HepG2 (cell line): ENCODE measurements around the gene ZBTB7C. TPM values are rescaled to one million over a fixed set of nuclear protein-coding genes. Genes with fewer than 3 reads are reported as not detected.

Experiments
- ATAC-seq: fragments of 200-7000 bp; cut with Tn5 transposase; 3 replicates; pipeline ENCODE4 v1.9.1; 2020; ENCODE audit warnings: mild to moderate bottlenecking, moderate library complexity
- BruUV-seq: library from RNA; stranded (reverse); fragments of 400-500 nt; replicated peaks from 2 replicates; lab custom pipeline; 2021; lab: Mats Ljungman, UMichigan
- CTCF ChIA-PET: fragments of 300-600 bp; formaldehyde crosslinking; extraction: SDS; loops from one replicate; lab custom pipeline; 2021; ENCODE audit warnings: low total read pairs, inconsistent platforms, low intra/inter-chr PET ratio; lab: Yijun Ruan, JAX
- POLR2A ChIA-PET: fragments of 350-600 bp; sonication (Branson Sonifier 250); formaldehyde crosslinking; loops from one replicate; lab custom pipeline; 2020; ENCODE audit warnings: antibody characterized with exemption, inconsistent platforms; lab: Yijun Ruan, JAX
- DNase-seq: peaks from one replicate; pipeline ENCODE4 v3.0.0-alpha.2; 2015; ENCODE audit warnings: low spot score
- FAIRE-seq: peaks from 3 replicates; lab custom pipeline; 2011; peaks lifted over from hg19 to GRCh38; lab: Jason Lieb, UNC
- H2AFZ ChIP-seq: one replicate; pipeline ENCODE4 v1.6.1; 2011; ENCODE audit warnings: low read length, inconsistent platforms
- H3K27ac ChIP-seq: fragments of 300-600 bp; 3 replicates; pipeline ENCODE4 v1.8.0; 2011; ENCODE audit warnings: mixed run types, mild to moderate bottlenecking, mixed read lengths, low read length, inconsistent platforms; ENCODE audit not compliant: insufficient read depth; ENCODE audit errors: extremely low read length
- H3K27me3 ChIP-seq, 2 experiments: fragments of 200-600 bp in 1 of 2; 2 replicates in 1 of 2; 3 replicates in 1 of 2; pipeline versions ENCODE4 v1.6.0 to v1.8.0; 2011; ENCODE audit warnings: low read length in 2 of 2, mild to moderate bottlenecking in 2 of 2, moderate library complexity in 2 of 2, inconsistent platforms in 1 of 2; ENCODE audit not compliant: insufficient read depth in 2 of 2, control insufficient read depth in 1 of 2
- H3K36me3 ChIP-seq, 2 experiments: fragments of 200-600 bp in 1 of 2; replicated peaks in 1 of 2; 2 replicates in 1 of 2; 3 replicates in 1 of 2; pipeline versions ENCODE4 v1.5.1 to v1.8.0; 2011; ENCODE audit warnings: low read length in 2 of 2, inconsistent platforms in 1 of 2; ENCODE audit not compliant: insufficient read depth in 2 of 2, control insufficient read depth in 1 of 2
- H3K4me1 ChIP-seq: 2 replicates; pipeline ENCODE4 v1.5.1; 2012; ENCODE audit warnings: low read length, inconsistent platforms; ENCODE audit not compliant: insufficient read depth
- H3K4me2 ChIP-seq: 2 replicates; pipeline ENCODE4 v1.6.0; 2011; ENCODE audit warnings: low read depth, low read length, inconsistent platforms
- H3K4me3 ChIP-seq, 3 experiments: fragments of 200-600 bp in 1 of 3; sonication (generic), shearing (Covaris generic) in 1 of 3; replicated peaks in 1 of 3; 2 replicates each; pipeline ENCODE4 v1.5.1; 2011 to 2016; ENCODE audit warnings: low read length in 3 of 3, inconsistent platforms in 2 of 3, low read depth in 2 of 3, mild to moderate bottlenecking in 2 of 3, control low read depth in 1 of 3, mixed read lengths in 1 of 3; ENCODE audit not compliant: insufficient read depth in 1 of 3
- H3K79me2 ChIP-seq: one replicate; pipeline ENCODE4 v1.6.1; 2011; ENCODE audit warnings: low read length, inconsistent platforms; ENCODE audit not compliant: insufficient read depth
- H3K9ac ChIP-seq: 2 replicates; pipeline ENCODE4 v1.6.0; 2011; ENCODE audit warnings: mild to moderate bottlenecking, low read depth, low read length, inconsistent platforms; ENCODE audit not compliant: insufficient read depth
- H3K9me3 ChIP-seq: 2 replicates; pipeline ENCODE4 v1.5.1; 2012; ENCODE audit warnings: mild to moderate bottlenecking, low read length
- H4K20me1 ChIP-seq: 2 replicates; pipeline ENCODE4 v1.6.0; 2011; ENCODE audit warnings: inconsistent platforms, mild to moderate bottlenecking, low read length, moderate library complexity; ENCODE audit not compliant: insufficient read depth
- ARNT2 ChIP-seq: sonication (generic); formaldehyde crosslinking; IDR thresholded peaks from 2 replicates; pipeline ENCODE4 v1.8.0; 2022; ENCODE audit warnings: mild to moderate bottlenecking, low read depth, missing genetic modification reagents, moderate library complexity
- DNMT3B ChIP-seq: conservative IDR thresholded peaks from 2 replicates; pipeline ENCODE4 v1.6.1; 2016; ENCODE audit warnings: missing biosample characterization, control low read depth
- NBN ChIP-seq: fragments of 450-650 bp; conservative IDR thresholded peaks from 2 replicates; pipeline ENCODE4 v1.6.1; 2017
- ZFP36 ChIP-seq: fragments of 150-350 bp; IDR thresholded peaks from 2 replicates; pipeline ENCODE4 v1.6.1; 2018; ENCODE audit warnings: borderline replicate concordance, low read length, low read depth; ENCODE audit not compliant: partially characterized antibody
- ZMYM3 ChIP-seq: sonication (generic); formaldehyde crosslinking; IDR thresholded peaks from 2 replicates; pipeline ENCODE4 v1.5.1; 2020; ENCODE audit warnings: mild to moderate bottlenecking, missing genetic modification reagents
- ZNF296 ChIP-seq: sonication (generic); formaldehyde crosslinking; conservative IDR thresholded peaks from 2 replicates; pipeline ENCODE4 v1.5.0; 2020; ENCODE audit warnings: mild to moderate bottlenecking, missing genetic modification reagents
- ZNF3 ChIP-seq: IDR thresholded peaks from 2 replicates; pipeline ENCODE4 v1.7.0; 2017; ENCODE audit warnings: inconsistent platforms
- ZNF335 ChIP-seq: sonication (generic); formaldehyde crosslinking; IDR thresholded peaks from 2 replicates; pipeline ENCODE4 v1.4.0; 2020; ENCODE audit warnings: missing genetic modification reagents
- ZNF460 ChIP-seq: sonication (generic); formaldehyde crosslinking; IDR thresholded peaks from 2 replicates; pipeline ENCODE4 v1.5.1; 2020; ENCODE audit warnings: missing genetic modification reagents, mild to moderate bottlenecking, borderline replicate concordance
- ZNF891 ChIP-seq: sonication (generic); formaldehyde crosslinking; IDR thresholded peaks from 2 replicates; pipeline ENCODE4 v1.5.0; 2020; ENCODE audit warnings: mild to moderate bottlenecking, missing genetic modification reagents
- ZSCAN30 ChIP-seq: sonication (generic); formaldehyde crosslinking; IDR thresholded peaks from 2 replicates; pipeline ENCODE4 v1.5.0; 2020; ENCODE audit warnings: mild to moderate bottlenecking, missing genetic modification reagents
- WGBS: methylation state at CpG from one replicate; pipeline ENCODE4 v1.1.6; 2017; ENCODE audit warnings: low lambda C conversion rate; 5-methylcytosine and 5-hydroxymethylcytosine counted together
- in situ Hi-C: cut with HindIII; loops from 2 replicates; pipeline ENCODE4 v1.10.0; 2017; ENCODE audit warnings: low pct_unique_long_range_greater_than_20kb; ENCODE audit not compliant: extremely low pct_ligation_motif_present
- intact Hi-C: fragments of 100-400 bp; cut with micrococcal nuclease; formaldehyde crosslinking; loops from one replicate; pipeline ENCODE4 v1.10.0; 2022; ENCODE audit not compliant: unreplicated experiment
- polyA plus RNA-seq, 8 experiments: library from polyadenylated mRNA; depleted of rRNA in 3 of 8; stranded (reverse) in 7 of 8; unstranded in 1 of 8; fragments of >200 nt; fragmentation: Illumina TruSeq in 4 of 8; extraction: Trizol in 4 of 8; gene quantifications; 2 replicates each; pipeline versions ENCODE4 v1.2.1 to v1.2.3, GENCODE V29; 2011 to 2016; ENCODE audit warnings: low read depth in 4 of 8, missing spikeins in 1 of 8, mixed read lengths in 1 of 8; ENCODE audit not compliant: insufficient read depth in 1 of 8
- total RNA-seq, 5 experiments: library from RNA; depleted of rRNA; stranded (reverse); fragments of >200 nt; fragmentation: Illumina TruSeq; extraction: Trizol; gene quantifications; 2 replicates each; pipeline ENCODE4 v1.2.3, GENCODE V29; 2016; ENCODE audit warnings: low read depth in 1 of 5
- TF ChIP-seq, protein P1 (sequence below): sonication (generic); formaldehyde crosslinking; IDR thresholded peaks from 2 replicates; pipeline ENCODE4 v1.5.0; 2020; ENCODE audit warnings: mild to moderate bottlenecking, missing genetic modification reagents, borderline replicate concordance
- TF ChIP-seq, protein P2 (sequence below): sonication (generic); formaldehyde crosslinking; IDR thresholded peaks from 2 replicates; pipeline ENCODE4 v1.5.0; 2020; ENCODE audit warnings: mild to moderate bottlenecking, missing genetic modification reagents
- TF ChIP-seq, protein P3 (sequence below): sonication (generic); formaldehyde crosslinking; IDR thresholded peaks from 2 replicates; pipeline ENCODE4 v1.4.0; 2020; ENCODE audit warnings: low read depth, mild to moderate bottlenecking, missing genetic modification reagents
- TF ChIP-seq, protein P4 (sequence below): sonication (generic); formaldehyde crosslinking; IDR thresholded peaks from 2 replicates; pipeline ENCODE4 v1.4.0; 2020; ENCODE audit warnings: missing genetic modification reagents

Gene ZBTB7C
- total and polyA plus RNA-seq, 2 of the 13 experiments (the other 11 are each of a cell fraction or from before 2014, with no cell fraction given) = 0.01 to 0.04 TPM

DNA sequence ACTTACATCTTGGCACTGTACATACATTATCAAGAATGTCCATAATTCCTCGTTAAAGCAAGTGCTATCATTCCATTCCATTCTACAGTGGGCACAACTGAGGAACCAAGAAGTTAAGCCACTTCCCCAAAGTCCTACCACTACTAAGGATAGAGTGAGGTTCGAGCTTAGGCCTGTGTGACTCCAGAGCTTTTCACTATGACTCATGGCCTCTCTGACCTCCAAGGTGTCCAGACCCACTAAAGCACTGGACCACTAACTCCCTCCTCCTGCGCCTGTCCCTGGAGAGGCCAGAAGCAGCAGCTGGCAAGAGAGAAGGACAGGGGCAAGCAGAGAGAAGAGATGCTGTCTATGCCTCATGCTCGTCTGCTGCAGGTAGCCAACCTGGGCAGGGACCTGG lies 117.0 kb downstream of the ZBTB7C start:
- in situ Hi-C loops = no loop called here
- Histone ChIP-seq H3K9ac (no peak overlapping the region), H3K79me2 (no peaks in the 10 kb centered on the region), H3K4me2 (no peak overlapping the region), H3K9me3 (no peaks in the 10 kb centered on the region), H3K4me3 (no peak overlapping the region), H3K27ac (no peak overlapping the region), H3K4me1 (no peaks in the 10 kb centered on the region), H4K20me1 (no peaks in the 10 kb centered on the region), H3K27me3 (no peaks in the 10 kb centered on the region), H2AFZ (no peak overlapping the region), H3K36me3 (no peaks in the 10 kb centered on the region)
- no TSS peak for BruUV-seq
- intact Hi-C loops = no loop called here
- ATAC-seq (no peak), FAIRE-seq (no peak), DNase-seq (no peak)
- ChIA-PET POLR2A (no interaction called here), CTCF (no interaction called here)
- TF ChIP-seq, protein P1, sequence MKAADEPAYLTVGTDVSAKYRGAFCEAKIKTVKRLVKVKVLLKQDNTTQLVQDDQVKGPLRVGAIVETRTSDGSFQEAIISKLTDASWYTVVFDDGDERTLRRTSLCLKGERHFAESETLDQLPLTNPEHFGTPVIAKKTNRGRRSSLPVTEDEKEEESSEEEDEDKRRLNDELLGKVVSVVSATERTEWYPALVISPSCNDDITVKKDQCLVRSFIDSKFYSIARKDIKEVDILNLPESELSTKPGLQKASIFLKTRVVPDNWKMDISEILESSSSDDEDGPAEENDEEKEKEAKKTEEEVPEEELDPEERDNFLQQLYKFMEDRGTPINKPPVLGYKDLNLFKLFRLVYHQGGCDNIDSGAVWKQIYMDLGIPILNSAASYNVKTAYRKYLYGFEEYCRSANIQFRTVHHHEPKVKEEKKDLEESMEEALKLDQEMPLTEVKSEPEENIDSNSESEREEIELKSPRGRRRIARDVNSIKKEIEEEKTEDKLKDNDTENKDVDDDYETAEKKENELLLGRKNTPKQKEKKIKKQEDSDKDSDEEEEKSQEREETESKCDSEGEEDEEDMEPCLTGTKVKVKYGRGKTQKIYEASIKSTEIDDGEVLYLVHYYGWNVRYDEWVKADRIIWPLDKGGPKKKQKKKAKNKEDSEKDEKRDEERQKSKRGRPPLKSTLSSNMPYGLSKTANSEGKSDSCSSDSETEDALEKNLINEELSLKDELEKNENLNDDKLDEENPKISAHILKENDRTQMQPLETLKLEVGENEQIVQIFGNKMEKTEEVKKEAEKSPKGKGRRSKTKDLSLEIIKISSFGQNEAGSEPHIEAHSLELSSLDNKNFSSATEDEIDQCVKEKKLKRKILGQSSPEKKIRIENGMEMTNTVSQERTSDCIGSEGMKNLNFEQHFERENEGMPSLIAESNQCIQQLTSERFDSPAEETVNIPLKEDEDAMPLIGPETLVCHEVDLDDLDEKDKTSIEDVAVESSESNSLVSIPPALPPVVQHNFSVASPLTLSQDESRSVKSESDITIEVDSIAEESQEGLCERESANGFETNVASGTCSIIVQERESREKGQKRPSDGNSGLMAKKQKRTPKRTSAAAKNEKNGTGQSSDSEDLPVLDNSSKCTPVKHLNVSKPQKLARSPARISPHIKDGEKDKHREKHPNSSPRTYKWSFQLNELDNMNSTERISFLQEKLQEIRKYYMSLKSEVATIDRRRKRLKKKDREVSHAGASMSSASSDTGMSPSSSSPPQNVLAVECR (CRISPR knock-in tag) = no peak
- no peak for TF ChIP-seq ZMYM3 (CRISPR knock-in tag)
- TF ChIP-seq, protein P2, sequence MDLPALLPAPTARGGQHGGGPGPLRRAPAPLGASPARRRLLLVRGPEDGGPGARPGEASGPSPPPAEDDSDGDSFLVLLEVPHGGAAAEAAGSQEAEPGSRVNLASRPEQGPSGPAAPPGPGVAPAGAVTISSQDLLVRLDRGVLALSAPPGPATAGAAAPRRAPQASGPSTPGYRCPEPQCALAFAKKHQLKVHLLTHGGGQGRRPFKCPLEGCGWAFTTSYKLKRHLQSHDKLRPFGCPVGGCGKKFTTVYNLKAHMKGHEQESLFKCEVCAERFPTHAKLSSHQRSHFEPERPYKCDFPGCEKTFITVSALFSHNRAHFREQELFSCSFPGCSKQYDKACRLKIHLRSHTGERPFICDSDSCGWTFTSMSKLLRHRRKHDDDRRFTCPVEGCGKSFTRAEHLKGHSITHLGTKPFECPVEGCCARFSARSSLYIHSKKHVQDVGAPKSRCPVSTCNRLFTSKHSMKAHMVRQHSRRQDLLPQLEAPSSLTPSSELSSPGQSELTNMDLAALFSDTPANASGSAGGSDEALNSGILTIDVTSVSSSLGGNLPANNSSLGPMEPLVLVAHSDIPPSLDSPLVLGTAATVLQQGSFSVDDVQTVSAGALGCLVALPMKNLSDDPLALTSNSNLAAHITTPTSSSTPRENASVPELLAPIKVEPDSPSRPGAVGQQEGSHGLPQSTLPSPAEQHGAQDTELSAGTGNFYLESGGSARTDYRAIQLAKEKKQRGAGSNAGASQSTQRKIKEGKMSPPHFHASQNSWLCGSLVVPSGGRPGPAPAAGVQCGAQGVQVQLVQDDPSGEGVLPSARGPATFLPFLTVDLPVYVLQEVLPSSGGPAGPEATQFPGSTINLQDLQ (CRISPR knock-in tag) = no peak
- no peak for TF ChIP-seq ZSCAN30 (CRISPR knock-in tag)
- TF ChIP-seq, protein P3, sequence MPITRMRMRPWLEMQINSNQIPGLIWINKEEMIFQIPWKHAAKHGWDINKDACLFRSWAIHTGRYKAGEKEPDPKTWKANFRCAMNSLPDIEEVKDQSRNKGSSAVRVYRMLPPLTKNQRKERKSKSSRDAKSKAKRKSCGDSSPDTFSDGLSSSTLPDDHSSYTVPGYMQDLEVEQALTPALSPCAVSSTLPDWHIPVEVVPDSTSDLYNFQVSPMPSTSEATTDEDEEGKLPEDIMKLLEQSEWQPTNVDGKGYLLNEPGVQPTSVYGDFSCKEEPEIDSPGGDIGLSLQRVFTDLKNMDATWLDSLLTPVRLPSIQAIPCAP (CRISPR knock-in tag) = no peak
- TF ChIP-seq, protein P4, sequence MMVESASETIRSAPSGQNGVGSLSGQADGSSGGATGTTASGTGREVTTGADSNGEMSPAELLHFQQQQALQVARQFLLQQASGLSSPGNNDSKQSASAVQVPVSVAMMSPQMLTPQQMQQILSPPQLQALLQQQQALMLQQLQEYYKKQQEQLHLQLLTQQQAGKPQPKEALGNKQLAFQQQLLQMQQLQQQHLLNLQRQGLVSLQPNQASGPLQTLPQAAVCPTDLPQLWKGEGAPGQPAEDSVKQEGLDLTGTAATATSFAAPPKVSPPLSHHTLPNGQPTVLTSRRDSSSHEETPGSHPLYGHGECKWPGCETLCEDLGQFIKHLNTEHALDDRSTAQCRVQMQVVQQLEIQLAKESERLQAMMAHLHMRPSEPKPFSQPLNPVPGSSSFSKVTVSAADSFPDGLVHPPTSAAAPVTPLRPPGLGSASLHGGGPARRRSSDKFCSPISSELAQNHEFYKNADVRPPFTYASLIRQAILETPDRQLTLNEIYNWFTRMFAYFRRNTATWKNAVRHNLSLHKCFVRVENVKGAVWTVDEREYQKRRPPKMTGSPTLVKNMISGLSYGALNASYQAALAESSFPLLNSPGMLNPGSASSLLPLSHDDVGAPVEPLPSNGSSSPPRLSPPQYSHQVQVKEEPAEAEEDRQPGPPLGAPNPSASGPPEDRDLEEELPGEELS (CRISPR knock-in tag) = no peak
- TF ChIP-seq ZNF460 (CRISPR knock-in tag) = no peak
- TF ChIP-seq ZFP36 = no peak
- TF ChIP-seq ARNT2 (CRISPR knock-in tag) = no peak
- no peak for TF ChIP-seq NBN
- TF ChIP-seq ZNF335 = no peak
- TF ChIP-seq ZNF296 (CRISPR knock-in tag) = no peak
- TF ChIP-seq DNMT3B (CRISPR knock-in tag) = no peak
- no peak for TF ChIP-seq ZNF3
- no peak for TF ChIP-seq ZNF891
- 16% methylated on average over 4 of the region's 4 CpGs for WGBS
